B cell (primary cell): Measurements from ENCODE around the gene RNF220.

Source experiments
- EZH2 ChIP-seq: IDR thresholded peaks from 2 replicates; pipeline ENCODE4 v1.6.1; 2012; ENCODE audit warnings: borderline replicate concordance, low read depth, mild to moderate bottlenecking, moderate library complexity, low read length; ENCODE audit not compliant: insufficient read depth, poor library complexity, severe bottlenecking
- TF ChIP-seq, protein P1 (sequence below): fragments of 200-600 bp; IDR thresholded peaks from one replicate; pipeline ENCODE4 v1.8.0; 2022; ENCODE audit warnings: antibody characterized with exemption, mild to moderate bottlenecking

DNA sequence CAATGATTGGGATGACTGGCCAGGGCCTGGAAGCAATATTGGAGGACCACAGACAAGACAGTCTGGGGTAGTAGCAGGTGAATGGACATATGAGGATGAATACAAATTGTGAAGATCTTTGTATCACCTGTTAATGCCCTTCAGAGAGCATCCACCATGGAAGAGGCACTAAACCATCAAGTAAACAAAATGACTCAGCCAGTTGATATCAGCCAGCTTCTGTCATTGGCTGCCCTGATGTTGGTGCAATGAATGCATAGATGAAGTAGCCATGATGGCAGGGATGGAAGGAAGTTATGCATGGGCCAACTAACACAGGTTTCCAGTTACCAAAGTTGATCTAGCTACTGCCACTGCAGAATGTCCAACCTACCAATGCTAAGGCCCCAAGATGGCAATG, 33.8 kb upstream of the RNF220 start:
- TF ChIP-seq, protein P1, sequence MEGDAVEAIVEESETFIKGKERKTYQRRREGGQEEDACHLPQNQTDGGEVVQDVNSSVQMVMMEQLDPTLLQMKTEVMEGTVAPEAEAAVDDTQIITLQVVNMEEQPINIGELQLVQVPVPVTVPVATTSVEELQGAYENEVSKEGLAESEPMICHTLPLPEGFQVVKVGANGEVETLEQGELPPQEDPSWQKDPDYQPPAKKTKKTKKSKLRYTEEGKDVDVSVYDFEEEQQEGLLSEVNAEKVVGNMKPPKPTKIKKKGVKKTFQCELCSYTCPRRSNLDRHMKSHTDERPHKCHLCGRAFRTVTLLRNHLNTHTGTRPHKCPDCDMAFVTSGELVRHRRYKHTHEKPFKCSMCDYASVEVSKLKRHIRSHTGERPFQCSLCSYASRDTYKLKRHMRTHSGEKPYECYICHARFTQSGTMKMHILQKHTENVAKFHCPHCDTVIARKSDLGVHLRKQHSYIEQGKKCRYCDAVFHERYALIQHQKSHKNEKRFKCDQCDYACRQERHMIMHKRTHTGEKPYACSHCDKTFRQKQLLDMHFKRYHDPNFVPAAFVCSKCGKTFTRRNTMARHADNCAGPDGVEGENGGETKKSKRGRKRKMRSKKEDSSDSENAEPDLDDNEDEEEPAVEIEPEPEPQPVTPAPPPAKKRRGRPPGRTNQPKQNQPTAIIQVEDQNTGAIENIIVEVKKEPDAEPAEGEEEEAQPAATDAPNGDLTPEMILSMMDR, result no peak
- TF ChIP-seq EZH2, result no peak
